Ovary (tissue), 3 donors: ENCODE data around the gene SYN1.

Source experiments
- CTCF ChIP-seq, 3 donors: fragments of 450-650 bp in 2 of 3; fragments of 200-600 bp in 1 of 3; IDR thresholded peaks; one replicate each; pipeline versions ENCODE4 v1.5.1 to v1.8.0; 2016 to 2022; ENCODE audit warnings: antibody characterized with exemption in 3 of 3, mild to moderate bottlenecking in 1 of 3
- EP300 ChIP-seq: sonication (generic); formaldehyde crosslinking; IDR thresholded peaks from one replicate; pipeline ENCODE4 v1.6.1; 2017; ENCODE audit warnings: antibody characterized with exemption
- POLR2A ChIP-seq: fragments of 450-650 bp; IDR thresholded peaks from one replicate; pipeline ENCODE4 v1.6.1; 2017; ENCODE audit warnings: antibody characterized with exemption, mild to moderate bottlenecking, moderate library complexity
- donor health status: DM: no; HTN: no; CAD: no.

GRCh38 chrX:47556045-47556623 lies 63.5 kb downstream of the SYN1 start:
- TF ChIP-seq POLR2A: peak; percentile 82
- TF ChIP-seq CTCF (IDR thresholded peaks at IDR 0.05): no peak
- TF ChIP-seq EP300: no peak
